CD4-positive, CD25-positive, alpha-beta regulatory T cell (primary cell): ENCODE data around the gene TXNRD2. TPM values are rescaled to one million over a fixed set of nuclear protein-coding genes. Genes with fewer than 3 reads are reported as not detected.
A peak's percentile ranks its signal among the peaks of the same experiment; 100 is the strongest.

ENCODE experiments used
- ATAC-seq, 2 donors: fragments of 150-1000 bp; cut with Tn5 transposase; one replicate each; pipeline ENCODE4 v1.10.0; 2021; ENCODE audit warnings: low read depth in 2 of 2, moderate number of reproducible peaks in 2 of 2, moderate library complexity in 1 of 2
- DNase-seq, 3 donors: peaks; one replicate each; pipeline versions ENCODE4 v3.0.0 to v3.0.0-alpha.2; 2012 to 2022; ENCODE audit warnings: mixed read lengths in 1 of 3
- H3K27ac ChIP-seq: one replicate; pipeline ENCODE4 v1.7.0; 2013; ENCODE audit warnings: mild to moderate bottlenecking, low read length; ENCODE audit not compliant: insufficient read depth, poor library complexity, severe bottlenecking
- H3K27me3 ChIP-seq: one replicate; pipeline ENCODE4 v1.7.0; 2013; ENCODE audit warnings: low read length; ENCODE audit not compliant: control insufficient read depth, insufficient read depth
- H3K36me3 ChIP-seq: one replicate; pipeline ENCODE4 v1.7.0; 2013; ENCODE audit warnings: mild to moderate bottlenecking, low read length, moderate library complexity; ENCODE audit not compliant: control insufficient read depth, insufficient read depth
- H3K4me1 ChIP-seq: 2 replicates; pipeline ENCODE4 v1.7.0; 2013; ENCODE audit warnings: mild to moderate bottlenecking, low read length; ENCODE audit not compliant: insufficient read depth, control insufficient read depth, poor library complexity, severe bottlenecking
- H3K4me3 ChIP-seq: one replicate; pipeline ENCODE4 v1.7.0; 2013; ENCODE audit warnings: low read depth, mild to moderate bottlenecking, low read length, moderate library complexity
- H3K9me3 ChIP-seq, 2 experiments: 1 replicate in 1 of 2; 2 replicates in 1 of 2; pipeline ENCODE4 v1.7.0; 2013; ENCODE audit warnings: low read length in 2 of 2, mild to moderate bottlenecking in 1 of 2, moderate library complexity in 1 of 2; ENCODE audit not compliant: control insufficient read depth in 2 of 2
- H3K27ac Mint-ChIP-seq, 3 donors: one replicate each; pipeline ENCODE4 v1.8.0; 2020 to 2022; ENCODE audit warnings: mild to moderate bottlenecking in 3 of 3, mixed read lengths in 3 of 3, moderate library complexity in 2 of 3
- H3K27me3 Mint-ChIP-seq: one replicate; pipeline ENCODE4 v1.8.0; 2022; ENCODE audit warnings: mild to moderate bottlenecking, mixed read lengths
- H3K36me3 Mint-ChIP-seq: one replicate; pipeline ENCODE4 v1.8.0; 2020; ENCODE audit warnings: mixed read lengths
- H3K4me1 Mint-ChIP-seq, 4 donors: one replicate each; pipeline ENCODE4 v1.8.0; 2020 to 2022; ENCODE audit warnings: mixed read lengths in 4 of 4, mild to moderate bottlenecking in 1 of 4
- H3K4me3 Mint-ChIP-seq, 4 donors: one replicate each; pipeline ENCODE4 v1.8.0; 2020 to 2022; ENCODE audit warnings: mild to moderate bottlenecking in 4 of 4, mixed read lengths in 4 of 4, moderate library complexity in 3 of 4
- H3K9me3 Mint-ChIP-seq, 7 donors: one replicate each; pipeline ENCODE4 v1.8.0; 2020 to 2022; ENCODE audit warnings: mixed read lengths in 7 of 7, mild to moderate bottlenecking in 3 of 7, moderate library complexity in 2 of 7
- polyA plus RNA-seq, 4 donors: library from polyadenylated mRNA; unstranded; fragments of 300-500 nt; fragmentation: Illumina TruSeq; gene quantifications; one replicate each; pipeline ENCODE4 v1.2.3, GENCODE V29; 2021
- total RNA-seq: library from RNA; stranded (reverse); gene quantifications from one replicate; pipeline ENCODE4 v1.2.3, GENCODE V29; 2022

The TXNRD2 gene
- total and polyA plus RNA-seq, 5 donors from 2014 or later, result 11.3 to 25.7 (median 11.9) TPM

GRCh38 chr22:19962909-19963806 is 21.5 kb upstream of the TXNRD2 start:
- no peak for ATAC-seq
- no peaks in the 10 kb centered on the region for H3K9me3 Mint-ChIP-seq
- peak overlapping the region in 1 of 3 donors; percentile 86 for H3K27ac Mint-ChIP-seq
- Histone ChIP-seq H3K4me1 (no peaks in the 10 kb centered on the region), H3K4me3 (no peak overlapping the region), H3K27ac (no peak overlapping the region), H3K9me3 (no peaks in the 10 kb centered on the region), H3K36me3 (no peaks in the 10 kb centered on the region), H3K27me3 (no peaks in the 10 kb centered on the region)
- peaks cover 0 to 9% (median 0%) of the 10 kb centered on the region in 4 donors for H3K4me1 Mint-ChIP-seq
- no peaks in the 10 kb centered on the region for H3K27me3 Mint-ChIP-seq
- H3K4me3 Mint-ChIP-seq, result no peak overlapping the region
- H3K36me3 Mint-ChIP-seq, result peaks cover 4% of the 10 kb centered on the region
- peak in 1 of 3 donors; percentile 14 for DNase-seq

GRCh38 chr22:19962246-19962908 is 20.8 kb upstream of the TXNRD2 start:
- Mint-ChIP-seq H3K4me3 (no peak overlapping the region), H3K27ac (no peak overlapping the region), H3K36me3 (peaks cover 4% of the 10 kb centered on the region), H3K27me3 (no peaks in the 10 kb centered on the region), H3K4me1 (peaks cover 0 to 9% (median 0%) of the 10 kb centered on the region in 4 donors), H3K9me3 (no peaks in the 10 kb centered on the region)
- H3K27me3 ChIP-seq, result no peaks in the 10 kb centered on the region
- peak; percentile 24 to 82 (median 28) for DNase-seq
- no peaks in the 10 kb centered on the region for H3K4me1 ChIP-seq
- no peak overlapping the region for H3K27ac ChIP-seq
- H3K36me3 ChIP-seq, result no peaks in the 10 kb centered on the region
- no peak overlapping the region for H3K4me3 ChIP-seq
- H3K9me3 ChIP-seq, result no peaks in the 10 kb centered on the region
- ATAC-seq, result peak; percentile 57 to 75

GRCh38 chr22:19961868-19962245 is 20.2 kb upstream of the TXNRD2 start:
- H3K36me3 ChIP-seq, result no peaks in the 10 kb centered on the region
- H3K4me3 ChIP-seq, result no peak overlapping the region
- no peak overlapping the region for H3K27ac ChIP-seq
- Mint-ChIP-seq H3K4me1 (peaks cover 0 to 11% (median 0%) of the 10 kb centered on the region in 4 donors), H3K27me3 (no peaks in the 10 kb centered on the region), H3K4me3 (no peak overlapping the region), H3K36me3 (peaks cover under 1% of the 10 kb centered on the region), H3K27ac (no peak overlapping the region), H3K9me3 (no peaks in the 10 kb centered on the region)
- H3K4me1 ChIP-seq, result no peaks in the 10 kb centered on the region
- ATAC-seq, result no peak
- H3K27me3 ChIP-seq, result no peaks in the 10 kb centered on the region
- no peak for DNase-seq
- no peaks in the 10 kb centered on the region for H3K9me3 ChIP-seq

- H3K4me1 ChIP-seq, result no peaks in the 10 kb centered on the region
- Mint-ChIP-seq H3K9me3 (no peaks in the 10 kb centered on the region), H3K4me3 (no peak overlapping the region), H3K36me3 (no peaks in the 10 kb centered on the region), H3K27ac (no peak overlapping the region), H3K27me3 (no peaks in the 10 kb centered on the region), H3K4me1 (peaks cover 0 to 11% (median 0%) of the 10 kb centered on the region in 4 donors)
- no peak for DNase-seq
- no peaks in the 10 kb centered on the region for H3K9me3 ChIP-seq
- no peak for ATAC-seq
- no peaks in the 10 kb centered on the region for H3K27me3 ChIP-seq
- H3K4me3 ChIP-seq, result no peak overlapping the region
- no peaks in the 10 kb centered on the region for H3K36me3 ChIP-seq
- no peak overlapping the region for H3K27ac ChIP-seq
Measured at GRCh38 chr22:19961201-19961580, 19.6 kb upstream of the TXNRD2 start.

GRCh38 chr22:19960491-19961200 is 19.0 kb upstream of the TXNRD2 start:
- Histone ChIP-seq H3K9me3 (no peaks in the 10 kb centered on the region), H3K36me3 (no peaks in the 10 kb centered on the region), H3K4me3 (no peak overlapping the region), H3K27ac (no peak overlapping the region), H3K4me1 (no peaks in the 10 kb centered on the region), H3K27me3 (no peaks in the 10 kb centered on the region)
- no peak for DNase-seq
- peaks cover 0 to 14% (median 2%) of the 10 kb centered on the region in 4 donors for H3K4me1 Mint-ChIP-seq
- no peaks in the 10 kb centered on the region for H3K27me3 Mint-ChIP-seq
- no peak overlapping the region for H3K27ac Mint-ChIP-seq
- H3K36me3 Mint-ChIP-seq, result no peaks in the 10 kb centered on the region
- no peak for ATAC-seq
- H3K9me3 Mint-ChIP-seq, result no peaks in the 10 kb centered on the region
- no peak overlapping the region for H3K4me3 Mint-ChIP-seq

- Mint-ChIP-seq H3K27me3 (no peaks in the 10 kb centered on the region), H3K4me3 (no peak overlapping the region), H3K9me3 (no peaks in the 10 kb centered on the region), H3K4me1 (peaks cover 0 to 18% (median 4%) of the 10 kb centered on the region in 4 donors), H3K36me3 (no peaks in the 10 kb centered on the region), H3K27ac (no peak overlapping the region)
- H3K9me3 ChIP-seq, result no peaks in the 10 kb centered on the region
- no peak for ATAC-seq
- H3K4me1 ChIP-seq, result no peaks in the 10 kb centered on the region
- DNase-seq, result no peak
- H3K27me3 ChIP-seq, result no peaks in the 10 kb centered on the region
- no peaks in the 10 kb centered on the region for H3K36me3 ChIP-seq
- H3K27ac ChIP-seq, result no peak overlapping the region
- H3K4me3 ChIP-seq, result no peak overlapping the region
Measured at GRCh38 chr22:19959587-19960490, 18.2 kb upstream of the TXNRD2 start.

- H3K36me3 Mint-ChIP-seq, result no peaks in the 10 kb centered on the region
- no peaks in the 10 kb centered on the region for H3K27me3 Mint-ChIP-seq
Measured at GRCh38 chr22:19959043-19959586, 17.5 kb upstream of the TXNRD2 start.

More at GRCh38 chr22:19959043-19959586, 17.5 kb upstream of the TXNRD2 start:
- H3K9me3 Mint-ChIP-seq, result no peaks in the 10 kb centered on the region
- H3K4me3 Mint-ChIP-seq, result no peak overlapping the region
- Histone ChIP-seq H3K27ac (no peak overlapping the region), H3K4me3 (no peak overlapping the region), H3K9me3 (no peaks in the 10 kb centered on the region), H3K36me3 (no peaks in the 10 kb centered on the region), H3K27me3 (no peaks in the 10 kb centered on the region), H3K4me1 (no peaks in the 10 kb centered on the region)
- no peak overlapping the region for H3K27ac Mint-ChIP-seq
- DNase-seq (no peak), ATAC-seq (no peak)
- peaks cover 0 to 22% (median 4%) of the 10 kb centered on the region in 4 donors for H3K4me1 Mint-ChIP-seq
